NB4 (cell line): ENCODE data around the gene TCEA3.
A peak's percentile ranks its signal among the peaks of the same experiment; 100 is the strongest.

Experiments
- DNase-seq: peaks from one replicate; pipeline ENCODE4 v3.0.0; 2010; ENCODE audit warnings: low read depth
- H3K4me3 ChIP-seq: one replicate; pipeline ENCODE4 v1.5.1; 2011; ENCODE audit warnings: mild to moderate bottlenecking, low read depth, low read length, moderate library complexity
- CTCF ChIP-seq: IDR thresholded peaks from one replicate; pipeline ENCODE4 v1.5.1; 2012; ENCODE audit warnings: low read depth, low read length
- MAX ChIP-seq: IDR thresholded peaks from 2 replicates; pipeline ENCODE4 v1.6.1; 2011; ENCODE audit warnings: low read depth, low read length
- MYC ChIP-seq: IDR thresholded peaks from 2 replicates; pipeline ENCODE4 v1.6.1; 2011; ENCODE audit warnings: low read depth, low read length
- POLR2A ChIP-seq: IDR thresholded peaks from 2 replicates; pipeline ENCODE4 v1.6.1; 2011; ENCODE audit warnings: mild to moderate bottlenecking; ENCODE audit not compliant: insufficient read length; ENCODE audit errors: extremely low read depth

Gene TCEA3

GRCh38 chr1:23394684-23395083, 29.9 kb downstream of the TCEA3 start:
- no peak for DNase-seq
- no peak overlapping the region for H3K4me3 ChIP-seq
- TF ChIP-seq POLR2A (no peak), CTCF (no peak), MYC (no peak)

- TF ChIP-seq MAX (no peak), CTCF (no peak), POLR2A (no peak), MYC (no peak)
- DNase-seq: peak; percentile 42
Observed at GRCh38 chr1:23394181-23394580, 30.4 kb downstream of the TCEA3 start.

GRCh38 chr1:23393706-23394105, 30.8 kb downstream of the TCEA3 start:
- H3K4me3 ChIP-seq: no peak overlapping the region
- TF ChIP-seq CTCF (no peak), MYC (no peak), MAX (no peak), POLR2A (no peak)
- DNase-seq: no peak

More at GRCh38 chr1:23394181-23394580, 30.4 kb downstream of the TCEA3 start:
- H3K4me3 ChIP-seq: no peak overlapping the region

- no peak for TF ChIP-seq MYC
- TF ChIP-seq CTCF: no peak
- no peak for TF ChIP-seq POLR2A
- no peak for TF ChIP-seq MAX
- no peak overlapping the region for H3K4me3 ChIP-seq
- no peak for DNase-seq
Observed at GRCh38 chr1:23392125-23392855, 32.3 kb downstream of the TCEA3 start.

- no peak for TF ChIP-seq MAX
- no peak for TF ChIP-seq POLR2A
- TF ChIP-seq MYC: no peak
- TF ChIP-seq CTCF: no peak
- DNase-seq: no peak
Observed at GRCh38 chr1:23389837-23390321, 34.7 kb downstream of the TCEA3 start.

GRCh38 chr1:23387494-23387893, 37.1 kb downstream of the TCEA3 start:
- DNase-seq: no peak
- no peak overlapping the region for H3K4me3 ChIP-seq
- no peak for TF ChIP-seq MAX
- TF ChIP-seq MYC: no peak
- TF ChIP-seq CTCF: no peak
- no peak for TF ChIP-seq POLR2A

More at GRCh38 chr1:23389837-23390321, 34.7 kb downstream of the TCEA3 start:
- no peak overlapping the region for H3K4me3 ChIP-seq
